ENCODE measurements around the gene OAF. TPM values are rescaled to one million over a fixed set of nuclear protein-coding genes. Genes with fewer than 3 reads are reported as not detected.

The OAF gene
- total and polyA plus RNA-seq, 2 of the 8 experiments (the other 6 are each of a cell fraction or from before 2014, with no cell fraction given), result 1.3 to 1.5 TPM

GRCh38 chr11:120174866-120175265, 36.0 kb upstream of the OAF start:
- DNase-seq (ENCODE audit: low read depth in 1 of 2, low spot score in 2 of 2), result no peak
- H2AK5ac ChIP-seq (ENCODE audit: low read depth, low read length), result no peak overlapping the region
- H3K79me2 ChIP-seq (ENCODE audit: control insufficient read depth in 1 of 2, insufficient read depth in 2 of 2, low read length in 2 of 2), result no peaks in the 10 kb centered on the region
- H3K79me1 ChIP-seq (ENCODE audit: low read depth, low read length), result no peaks in the 10 kb centered on the region
- no peak overlapping the region for H3K14ac ChIP-seq (ENCODE audit: insufficient read length)
- no peak overlapping the region for H2BK15ac ChIP-seq (ENCODE audit: low read length)
- ChIA-PET CTCF (ENCODE audit: partially characterized antibody) (interaction anchor here (0.6 to 10.5 kb wide), 5 partner anchors 9 to 128 kb away, joined by 3 to 394 read pairs (median 3); partner anchors contain the start of gene OAF), POLR2A (ENCODE audit: partially characterized antibody) (interaction anchor here (1.1 kb wide), 1 partner anchor 59 kb away, joined by 4 read pairs; no protein-coding TSS in a partner anchor)
- no peak overlapping the region for H3K56ac ChIP-seq (replicated peaks; ENCODE audit: insufficient read length, low read depth, low read length)
- H3K4ac ChIP-seq (replicated peaks; ENCODE audit: insufficient read length, low read depth, low read length), result no peak overlapping the region
- FAIRE-seq, result no peak
- H3K27ac ChIP-seq (ENCODE audit: low read depth, low read length), result no peak overlapping the region
- no peak overlapping the region for H2BK5ac ChIP-seq (ENCODE audit: low read depth, low read length)
- no peak overlapping the region for H3K23ac ChIP-seq (ENCODE audit: insufficient read length)
- H4K5ac ChIP-seq (ENCODE audit: insufficient read length, low read depth, low read length), result no peak overlapping the region
- no peak overlapping the region for H3K4me2 ChIP-seq (ENCODE audit: insufficient read depth in 1 of 2, low read depth in 2 of 2, low read length in 2 of 2)
- no peak overlapping the region for H3K9ac ChIP-seq (replicated peaks in 1 of 4; ENCODE audit: extremely low read depth in 1 of 4, low read depth in 3 of 4, low read length in 3 of 4)
- H3K23me2 ChIP-seq (ENCODE audit: low read depth, low read length), result no peaks in the 10 kb centered on the region; the same call in 1 of the 2 replicates
- H4K8ac ChIP-seq (ENCODE audit: extremely low read depth, insufficient read depth, low read length), result no peak overlapping the region
- H3K18ac ChIP-seq (ENCODE audit: extremely low read depth, low read length), result no peak overlapping the region
- peaks cover 0 to 1% (median 0%) of the 10 kb centered on the region in 4 experiments; a peak in 3 of 7 replicates for H3K4me1 ChIP-seq (replicated peaks in 1 of 4; ENCODE audit: control insufficient read depth in 3 of 4, insufficient read depth in 4 of 4, low read length in 3 of 4)
- H3K27me3 ChIP-seq (replicated peaks in 1 of 4; ENCODE audit: control insufficient read depth in 3 of 4, extremely low read depth in 1 of 4, insufficient read depth in 3 of 4, low read length in 3 of 4), result peaks cover 7 to 57% (median 32%) of the 10 kb centered on the region in 4 experiments
- no peak overlapping the region for H3K4me3 ChIP-seq (ENCODE audit: extremely low read depth in 1 of 4, insufficient read depth in 2 of 4, low read depth in 3 of 4, low read length in 4 of 4)
- peaks cover 0 to 3% of the 10 kb centered on the region in 2 experiments for H4K20me1 ChIP-seq (replicated peaks in 1 of 2; ENCODE audit: control insufficient read depth in 1 of 2, insufficient read depth in 2 of 2, low read length in 2 of 2)
- H2BK120ac ChIP-seq (replicated peaks; ENCODE audit: low read depth, low read length), result no peak overlapping the region
- TF ChIP-seq RFX5 (IDR thresholded peaks at IDR 0.05; ENCODE audit: borderline replicate concordance, low read depth, low read length) (no peak), BACH1 (IDR thresholded peaks at IDR 0.05; ENCODE audit: low read length) (no peak), ASH2L (IDR thresholded peaks at IDR 0.05; ENCODE audit: low read length) (no peak), SRF (IDR thresholded peaks at IDR 0.05; ENCODE audit: low read depth, low read length) (no peak), TCF12 (IDR thresholded peaks at IDR 0.05; ENCODE audit: low read depth, low read length) (no peak), YY1 (IDR thresholded peaks at IDR 0.05; ENCODE audit: low read depth, low read length) (no peak), CHD1 (IDR thresholded peaks at IDR 0.05; ENCODE audit: low read depth, low read length) (no peak)
- 95% methylated on average over 4 of the region's 4 CpGs; no CpG with 5 or more reads in 1 of the 2 experiments for WGBS, 2 experiments (ENCODE audit: extremely low coverage in 1 of 2, insufficient coverage in 1 of 2, insufficient read length in 1 of 2, insufficient replicate concordance in 2 of 2, low coverage in 1 of 2, low lambda C conversion rate in 2 of 2, missing lambda C conversion rate in 1 of 2)
- no peak overlapping the region for H2BK12ac ChIP-seq (ENCODE audit: low read depth, low read length)
- no peaks in the 10 kb centered on the region for H3K36me3 ChIP-seq (ENCODE audit: control insufficient read depth in 2 of 4, insufficient read depth in 4 of 4, low read length in 3 of 4)
- H3K9me3 ChIP-seq (ENCODE audit: insufficient read depth in 2 of 2, low read depth in 1 of 2, low read length in 1 of 2), result no peaks in the 10 kb centered on the region
- H2AFZ ChIP-seq (ENCODE audit: low read length), result no peak overlapping the region
- H2BK20ac ChIP-seq (ENCODE audit: low read length), result no peak overlapping the region
- H4K91ac ChIP-seq (replicated peaks; ENCODE audit: insufficient read length, low read length), result no peak overlapping the region

All from H1 (cell line).